ENCODE results near the gene TCF7.

TCF7 gene

DNA sequence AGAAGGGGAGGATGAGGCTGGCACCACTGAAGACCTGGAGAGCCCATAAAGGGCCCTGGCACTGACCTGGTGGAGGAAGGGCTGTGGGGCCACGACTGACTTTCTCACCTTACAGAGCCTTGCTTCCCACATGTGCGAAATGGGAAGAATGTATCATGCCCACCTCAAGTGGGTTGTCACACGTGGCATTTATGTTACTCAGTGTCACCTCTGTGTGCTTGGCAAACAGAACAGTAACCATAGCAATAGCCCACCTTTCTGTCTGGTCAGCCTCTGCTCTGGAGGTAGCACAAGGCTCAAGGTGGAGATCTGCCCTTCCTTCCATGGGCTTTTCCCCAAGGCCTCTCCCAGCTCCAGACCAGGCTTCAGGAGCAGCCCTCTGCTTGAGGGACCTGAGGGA is 16.7 kb downstream of the TCF7 start:
- DNase-seq (ENCODE audit: low read depth) = no peak

DNA sequence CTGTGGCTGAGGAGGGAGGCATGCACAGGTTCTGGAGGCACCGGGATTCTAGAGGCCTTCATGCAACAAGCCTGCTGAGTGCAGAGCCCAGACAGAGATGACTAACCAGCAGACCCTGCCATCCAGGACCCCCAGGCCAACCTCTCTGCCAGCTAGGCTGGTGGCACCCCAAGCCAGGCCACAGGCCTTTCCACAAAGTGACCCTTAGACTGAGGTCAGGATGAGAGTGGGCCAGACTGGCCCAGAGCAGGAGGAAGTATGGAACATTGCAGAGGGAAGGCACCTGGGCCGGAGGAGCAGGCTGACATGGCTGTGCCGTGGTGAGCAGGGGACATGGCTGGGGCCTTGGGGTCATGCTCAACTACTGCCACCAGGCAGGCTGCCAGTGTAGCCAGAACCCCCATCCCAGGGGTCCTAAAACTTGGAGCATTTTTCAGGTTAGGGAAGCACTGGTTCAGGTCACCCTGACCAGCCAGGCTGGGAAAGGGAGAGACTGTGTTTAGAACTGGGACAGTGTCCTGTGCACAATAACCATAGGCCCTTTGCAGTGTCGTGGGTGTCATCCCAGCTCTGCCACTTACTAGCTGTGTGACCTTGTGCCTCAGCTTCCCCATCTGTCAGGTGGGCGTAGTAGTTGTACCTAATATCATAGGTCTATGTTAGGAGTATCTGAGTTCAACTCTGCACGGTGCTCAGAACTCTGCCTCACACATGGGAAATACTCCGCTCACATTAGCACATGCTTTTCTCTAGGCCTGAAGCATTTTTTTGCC is 17.3 kb downstream of the TCF7 start:
- DNase-seq (ENCODE audit: low read depth) = no peak

DNA sequence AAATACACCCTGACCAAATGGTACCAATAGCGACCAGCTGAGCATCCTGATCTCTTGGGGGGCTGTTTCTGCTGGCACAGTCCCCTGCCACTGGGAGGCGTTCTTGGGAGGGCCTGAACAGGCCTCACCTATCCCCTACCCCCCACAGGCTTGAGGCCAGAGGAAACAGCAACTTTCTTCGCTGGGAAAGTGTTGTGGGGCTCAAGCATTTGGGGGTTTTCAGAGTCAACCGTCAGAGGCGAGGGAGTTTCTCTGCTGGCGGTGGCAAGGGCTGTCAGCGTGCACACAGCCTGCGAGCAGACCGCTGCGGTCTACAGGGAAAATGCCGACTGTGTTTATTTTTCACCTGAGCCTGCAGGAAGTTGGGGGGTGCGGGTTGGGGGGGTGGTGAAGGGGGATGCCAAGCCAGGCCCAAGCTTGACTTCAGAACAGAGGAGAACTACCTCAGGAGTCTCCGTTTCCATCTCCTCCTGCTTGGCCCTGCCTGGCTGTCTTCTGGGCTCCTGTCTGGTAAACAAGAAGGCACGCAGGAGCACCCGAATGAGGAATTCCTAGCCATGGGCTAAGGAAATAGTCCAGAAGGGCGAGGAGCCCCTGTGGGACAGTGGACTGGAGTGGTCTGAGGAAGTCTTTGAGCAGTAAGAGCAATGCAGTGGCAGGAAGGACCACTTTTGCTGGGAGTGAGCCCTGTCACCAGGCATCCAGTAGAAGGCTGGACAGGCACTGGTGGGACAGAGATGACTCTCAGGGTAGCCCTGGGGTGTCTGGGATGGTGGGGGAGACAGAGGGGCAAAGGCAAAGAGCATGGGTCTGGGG is 18.1 kb downstream of the TCF7 start:
- no peak for DNase-seq (ENCODE audit: low read depth)

DNA sequence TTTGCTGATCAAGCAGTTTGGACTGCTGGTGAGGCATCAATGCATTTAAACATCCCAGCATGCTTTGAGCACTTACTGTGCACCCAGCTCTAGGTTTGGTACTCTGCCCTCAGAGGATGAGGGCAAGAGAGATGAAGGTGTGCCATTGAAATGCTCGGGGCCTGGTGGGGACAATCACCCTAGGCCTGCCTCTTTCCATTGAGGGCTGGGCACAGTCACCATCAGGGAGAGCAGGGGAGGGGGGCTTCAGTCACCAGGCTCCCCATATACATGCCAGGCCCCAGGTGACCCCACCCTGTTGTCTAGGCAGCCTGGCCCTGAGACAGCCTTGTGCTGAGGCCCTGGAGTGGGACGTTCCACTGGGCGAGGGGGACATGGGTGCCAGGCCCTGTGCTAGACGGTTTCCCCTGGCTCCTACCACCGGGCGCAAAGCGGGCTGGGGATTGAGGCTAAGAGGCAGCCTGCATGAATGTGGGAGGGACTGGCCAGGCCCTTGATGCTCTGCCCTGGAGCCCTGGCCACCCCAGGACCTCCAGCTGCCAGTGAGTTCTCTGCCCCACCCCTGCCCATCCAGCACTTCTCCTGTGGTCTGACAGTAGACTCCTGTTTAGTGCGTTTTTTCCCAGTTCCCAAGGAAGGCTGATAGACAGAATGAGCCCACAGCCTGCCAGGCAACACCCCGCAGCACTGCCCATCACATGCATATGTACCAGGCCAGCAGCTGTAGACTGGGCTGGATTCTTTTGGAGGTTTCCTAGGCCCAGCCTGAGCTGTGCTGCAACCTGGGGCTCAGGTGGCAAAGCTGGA is 18.9 kb downstream of the TCF7 start:
- no peak for DNase-seq (ENCODE audit: low read depth)

DNA sequence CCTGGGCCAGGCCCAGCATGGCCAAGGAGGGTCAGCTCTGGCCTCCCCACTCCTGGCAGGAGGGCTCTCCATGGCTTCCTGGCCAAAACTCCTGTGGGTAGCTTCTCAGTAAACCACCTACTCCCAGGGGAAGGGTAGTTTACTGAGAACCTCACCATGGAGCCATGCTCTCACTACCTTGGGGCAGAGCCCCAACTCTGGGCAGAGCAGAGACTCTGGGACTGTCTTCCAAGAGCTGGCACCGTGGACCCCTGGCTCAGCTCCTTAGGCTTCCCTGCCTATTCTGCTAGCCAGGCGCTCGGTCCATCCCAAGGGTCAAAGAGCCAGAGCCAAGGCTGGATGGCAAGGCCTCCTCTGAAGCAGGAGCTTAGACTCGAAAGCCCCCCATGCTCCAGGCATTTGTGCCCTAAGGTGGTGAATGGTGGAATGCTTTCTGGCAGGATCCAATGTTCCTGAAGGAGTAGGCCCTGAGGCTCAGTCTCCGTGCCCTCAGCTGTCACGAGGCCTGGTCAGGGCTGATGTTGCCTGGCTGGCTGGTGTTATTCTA is 19.6 kb downstream of the TCF7 start:
- DNase-seq (ENCODE audit: low read depth) = no peak

DNA sequence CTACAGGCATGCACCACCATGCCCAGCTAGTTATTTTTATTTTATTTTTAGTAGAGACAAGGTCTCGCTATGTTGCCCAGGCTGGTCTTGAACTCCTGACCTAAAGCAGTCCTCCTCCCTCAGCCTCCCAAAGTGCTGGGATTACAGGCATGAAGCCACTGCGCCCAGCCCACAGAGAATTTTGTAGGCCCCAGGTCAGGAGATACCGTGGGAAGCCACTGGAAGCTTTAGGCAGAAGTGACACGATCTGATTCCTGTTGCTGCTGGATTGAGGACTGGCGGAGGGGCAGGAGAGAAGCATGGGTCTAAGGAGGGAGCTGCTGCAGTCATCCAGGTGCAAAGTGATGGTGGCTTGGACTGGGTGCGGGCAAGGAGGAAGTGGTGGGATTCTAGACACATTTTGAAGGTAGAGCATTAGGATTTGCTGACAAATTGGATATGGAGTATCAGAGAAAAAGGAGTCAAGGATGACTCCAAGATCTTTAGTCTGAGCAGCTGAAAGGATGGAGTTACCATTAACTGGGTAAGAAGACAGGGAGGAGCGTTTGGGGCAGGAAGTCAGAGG is 20.7 kb downstream of the TCF7 start:
- no peak for DNase-seq (ENCODE audit: low read depth)

DNA sequence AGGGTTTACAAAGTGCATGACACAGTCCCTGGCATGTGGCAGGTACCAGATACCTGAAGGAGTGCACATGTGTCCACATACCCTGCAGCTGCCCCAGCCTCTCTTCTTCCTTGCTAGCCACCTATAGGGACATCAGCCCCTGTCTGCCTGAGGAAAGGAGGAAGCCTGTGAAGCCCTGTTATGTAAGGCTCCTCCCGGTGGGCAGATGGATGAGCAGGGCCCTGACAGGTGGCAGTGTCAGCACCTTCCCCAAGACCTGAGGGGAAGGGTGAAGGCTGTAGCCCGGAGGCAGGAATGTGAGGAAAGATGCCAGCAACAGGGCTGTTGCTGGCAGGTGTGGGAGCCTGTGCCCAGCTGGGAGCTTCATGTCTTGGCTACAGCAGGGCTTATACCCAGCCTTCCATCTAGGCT is 21.7 kb downstream of the TCF7 start:
- no peak for DNase-seq (ENCODE audit: low read depth)

DNA sequence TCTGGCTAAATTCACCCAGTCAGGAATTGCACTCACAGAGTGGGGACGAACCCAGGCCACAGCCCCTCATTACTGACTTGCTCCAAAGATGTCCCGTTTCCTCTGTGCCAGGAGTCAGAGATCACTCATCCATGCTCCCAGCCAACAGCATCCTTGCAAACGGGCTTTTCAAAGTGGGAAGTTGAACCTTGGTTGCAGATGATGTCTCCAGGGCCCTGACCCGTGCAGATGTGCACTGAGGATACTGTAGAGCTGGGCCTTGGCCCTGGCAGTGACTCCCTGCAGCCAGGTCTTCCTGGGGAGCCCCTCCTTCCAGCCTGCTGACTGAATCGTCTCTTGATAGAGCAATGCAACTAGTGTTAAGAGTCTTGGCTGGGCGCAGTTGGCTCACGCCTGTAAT is 22.3 kb downstream of the TCF7 start:
- DNase-seq (ENCODE audit: low read depth) = no peak

DNA sequence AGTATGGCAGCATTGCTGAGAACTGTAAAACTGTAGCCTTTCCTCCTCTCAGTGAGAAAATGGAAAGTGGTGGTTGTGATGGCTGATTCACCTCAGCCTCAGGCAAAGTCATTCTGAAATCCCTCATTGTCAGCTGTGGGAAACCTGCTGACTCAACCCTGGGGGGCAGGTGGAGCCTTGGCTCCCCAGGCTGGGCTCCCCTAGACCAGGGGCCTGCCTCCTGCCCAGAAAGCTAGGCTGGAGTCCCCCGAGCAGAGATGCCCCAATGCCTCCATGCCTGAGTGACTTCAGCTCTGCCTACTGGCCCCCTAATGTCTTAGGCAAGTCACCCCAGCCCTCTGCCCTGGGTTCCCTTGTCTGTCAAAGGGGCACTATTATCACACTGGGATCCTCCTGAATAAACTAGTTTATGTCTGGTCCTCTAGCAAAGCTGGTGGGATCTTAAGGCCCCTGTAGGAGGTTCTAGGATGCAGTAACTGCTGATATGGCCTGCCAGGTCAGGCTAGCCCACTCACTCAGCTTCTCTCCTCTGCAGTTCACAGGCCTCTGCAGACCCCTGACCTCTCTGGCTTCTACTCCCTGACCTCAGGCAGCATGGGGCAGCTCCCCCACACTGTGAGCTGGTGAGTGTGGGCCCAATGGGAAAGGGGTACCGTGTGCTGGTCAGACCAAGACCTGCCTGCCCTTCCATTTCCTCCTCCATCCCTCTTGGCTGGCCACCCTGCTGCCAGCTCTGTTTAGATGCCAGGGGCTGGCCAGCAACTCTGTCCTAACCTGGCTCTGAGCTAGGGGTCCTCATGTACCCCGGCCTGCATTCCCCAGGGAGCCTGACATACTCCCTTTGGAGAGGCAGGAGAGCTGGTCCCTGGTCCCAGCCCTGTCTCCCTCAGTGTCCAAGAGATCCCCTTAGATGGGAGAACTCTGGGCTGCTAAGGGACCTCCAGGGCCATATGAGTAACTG is 24.2 kb downstream of the TCF7 start:
- no peak for DNase-seq (ENCODE audit: low read depth)

DNA sequence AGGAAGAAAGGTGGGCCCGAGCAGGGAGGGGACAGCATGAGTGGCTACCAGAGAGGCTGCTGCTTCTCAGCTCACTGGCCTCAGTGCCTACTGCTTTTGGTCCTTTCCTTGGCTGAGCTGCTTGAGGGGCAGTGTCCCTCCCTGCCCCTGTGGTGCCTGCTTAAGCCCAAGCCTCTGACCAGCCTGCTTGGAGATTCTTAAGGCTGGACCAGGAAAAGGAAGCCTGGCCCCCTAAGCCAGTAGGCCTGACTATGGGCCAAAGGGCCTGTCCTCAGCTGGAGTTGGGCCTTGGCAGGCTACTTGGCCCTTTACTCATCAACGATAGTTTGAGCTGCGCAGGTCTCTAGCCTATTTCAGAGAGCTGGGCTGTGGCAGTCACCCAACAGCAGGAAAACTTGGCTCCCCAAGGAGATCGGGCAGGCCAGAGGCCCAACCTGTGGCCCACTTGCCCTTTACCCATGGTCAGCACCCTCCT is 24.9 kb downstream of the TCF7 start:
- DNase-seq (ENCODE audit: low read depth) = no peak

DNA sequence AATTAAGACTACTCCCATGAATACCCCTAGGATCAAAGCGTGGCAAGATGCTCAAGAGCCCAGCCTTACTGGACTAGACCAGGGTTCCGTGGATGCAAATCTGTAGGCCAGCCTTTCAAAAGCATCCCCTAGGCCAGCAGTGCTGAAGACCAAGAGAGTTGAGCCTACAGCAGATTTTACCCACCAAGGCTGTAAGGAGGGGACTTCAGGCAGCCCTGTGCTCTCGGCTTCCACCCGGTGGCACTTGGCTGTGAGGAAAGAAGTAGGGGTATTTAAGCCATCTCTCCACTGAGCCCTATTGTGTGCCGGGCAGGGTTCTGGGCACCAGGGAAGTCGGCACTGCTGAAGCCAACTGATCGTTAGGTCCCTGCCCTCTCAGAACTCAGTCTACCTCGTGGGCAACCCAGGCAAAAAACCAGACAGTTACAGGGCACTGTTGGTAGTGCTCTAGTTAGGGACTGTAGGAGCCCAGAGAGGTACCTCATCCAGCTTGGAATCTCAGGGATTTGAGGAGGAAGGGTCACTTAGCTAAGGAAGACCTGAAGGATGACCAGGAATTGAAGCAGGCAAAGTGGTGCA is 25.5 kb downstream of the TCF7 start:
- no peak for DNase-seq (ENCODE audit: low read depth)

DNA sequence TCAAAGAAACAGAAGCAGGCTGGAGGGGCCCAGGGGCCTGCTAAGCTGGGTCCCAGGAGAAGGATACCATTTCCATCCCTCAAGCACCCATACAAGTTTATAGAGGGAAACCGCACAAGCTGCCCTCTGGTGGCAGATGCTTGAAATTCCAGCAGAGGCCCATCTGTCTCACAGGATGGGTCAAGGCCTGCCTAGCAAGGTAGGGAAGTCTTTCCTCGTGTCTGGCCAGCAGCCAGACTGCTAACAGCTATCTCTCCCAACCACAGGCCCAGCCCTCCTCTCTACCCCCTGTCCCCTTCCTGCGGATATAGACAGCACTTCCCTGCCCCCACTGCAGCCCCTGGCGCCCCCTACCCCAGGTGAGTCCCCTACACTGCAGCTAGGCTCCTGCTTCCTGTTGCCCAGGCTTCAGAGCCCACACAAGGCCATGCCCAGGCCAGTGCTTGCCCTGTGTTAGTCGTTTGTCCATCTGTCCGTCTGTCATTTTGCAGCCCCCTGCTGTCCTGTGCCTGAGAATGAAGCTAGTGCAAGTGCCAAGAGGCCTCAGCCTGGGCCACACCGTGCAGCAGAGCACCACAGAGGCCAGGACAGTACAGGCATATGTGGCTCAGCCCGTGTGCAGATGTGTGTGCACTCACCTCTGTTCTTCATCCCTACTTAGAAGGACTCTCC is 26.2 kb downstream of the TCF7 start:
- peak; percentile 47 for DNase-seq (ENCODE audit: low read depth)

DNA sequence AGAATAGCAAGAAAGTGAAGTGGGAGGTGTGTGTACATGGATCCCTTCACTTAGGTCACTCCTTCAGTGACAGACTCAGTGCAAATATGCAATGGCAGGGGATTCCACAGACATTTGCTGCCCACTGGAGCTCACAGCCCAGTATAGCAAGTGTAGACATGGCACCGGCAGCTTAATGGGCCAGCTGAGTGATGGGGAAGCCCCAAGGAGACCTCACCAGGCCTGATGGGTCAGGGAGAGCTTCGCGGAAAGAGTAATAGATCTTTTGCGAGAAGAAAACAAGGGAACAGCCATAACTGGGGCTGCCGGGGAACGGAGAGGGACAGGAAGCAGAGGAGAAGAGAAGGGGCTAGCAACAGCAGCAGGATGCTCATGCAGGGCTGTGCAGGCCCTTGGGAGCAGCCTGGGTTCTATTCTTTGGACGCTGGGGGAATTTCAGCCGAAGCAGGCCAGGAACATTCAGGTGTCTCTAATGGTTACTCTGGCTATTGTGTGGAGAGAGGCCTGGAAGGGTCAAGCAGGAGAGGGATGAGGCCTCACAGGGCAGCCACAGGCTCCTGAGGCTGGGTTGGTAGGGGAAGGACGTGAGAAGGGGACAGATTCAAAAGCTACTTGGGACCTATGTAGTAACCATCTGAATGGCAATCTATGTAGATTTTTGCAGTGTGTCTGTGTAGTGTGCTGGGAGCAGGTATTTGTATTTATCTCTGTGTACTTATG is 27.0 kb downstream of the TCF7 start:
- DNase-seq (ENCODE audit: low read depth) = no peak

DNA sequence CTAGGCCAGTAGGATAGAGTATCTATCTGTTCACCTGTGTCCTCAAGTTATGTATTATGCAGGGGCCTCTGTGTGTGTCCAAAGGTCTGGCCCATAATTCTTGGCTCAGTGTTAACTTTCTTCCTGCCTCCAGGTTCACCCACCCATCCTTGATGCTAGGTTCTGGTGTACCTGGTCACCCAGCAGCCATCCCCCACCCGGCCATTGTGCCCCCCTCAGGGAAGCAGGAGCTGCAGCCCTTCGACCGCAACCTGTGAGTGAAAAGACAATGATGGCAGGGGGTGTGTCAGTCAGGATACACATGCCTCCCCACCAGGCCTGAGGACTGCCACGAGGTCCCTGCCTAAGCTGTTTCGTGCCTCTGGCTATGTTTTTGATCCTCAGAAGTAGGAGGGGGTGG is 27.6 kb downstream of the TCF7 start:
- no peak for DNase-seq (ENCODE audit: low read depth)

DNA sequence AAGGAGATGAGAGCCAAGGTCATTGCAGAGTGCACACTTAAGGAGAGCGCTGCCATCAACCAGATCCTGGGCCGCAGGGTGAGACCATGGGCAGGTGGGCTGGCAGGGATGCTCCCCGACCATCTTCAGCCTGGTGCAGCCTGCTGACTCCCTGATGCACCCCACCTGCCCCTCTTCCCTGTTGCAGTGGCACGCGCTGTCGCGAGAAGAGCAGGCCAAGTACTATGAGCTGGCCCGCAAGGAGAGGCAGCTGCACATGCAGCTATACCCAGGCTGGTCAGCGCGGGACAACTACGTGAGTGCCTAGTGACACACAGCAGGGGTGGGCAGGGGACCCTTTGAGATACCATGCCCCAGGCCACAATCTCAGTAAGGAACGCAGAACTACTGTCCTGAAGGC is 28.3 kb downstream of the TCF7 start:
- no peak for DNase-seq (ENCODE audit: low read depth)

DNA sequence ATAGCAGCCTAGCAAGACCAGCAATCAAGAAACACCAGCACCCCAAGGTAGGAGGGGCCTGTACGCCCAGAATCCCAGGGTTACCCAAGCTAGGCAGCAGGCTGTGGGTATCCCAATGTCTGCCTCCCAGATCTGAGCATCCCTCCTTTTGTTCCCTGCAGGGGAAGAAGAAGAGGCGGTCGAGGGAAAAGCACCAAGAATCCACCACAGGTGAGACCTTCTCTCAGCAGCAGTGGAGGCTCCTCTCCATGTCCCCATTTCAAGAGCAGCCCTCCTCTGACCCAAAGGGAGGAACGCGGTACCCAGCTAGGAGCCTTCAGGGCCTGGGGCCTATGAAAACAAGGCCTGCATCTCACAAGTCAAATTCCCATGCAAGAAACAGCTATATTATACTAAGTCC is 28.9 kb downstream of the TCF7 start:
- DNase-seq (ENCODE audit: low read depth) = no peak

DNA sequence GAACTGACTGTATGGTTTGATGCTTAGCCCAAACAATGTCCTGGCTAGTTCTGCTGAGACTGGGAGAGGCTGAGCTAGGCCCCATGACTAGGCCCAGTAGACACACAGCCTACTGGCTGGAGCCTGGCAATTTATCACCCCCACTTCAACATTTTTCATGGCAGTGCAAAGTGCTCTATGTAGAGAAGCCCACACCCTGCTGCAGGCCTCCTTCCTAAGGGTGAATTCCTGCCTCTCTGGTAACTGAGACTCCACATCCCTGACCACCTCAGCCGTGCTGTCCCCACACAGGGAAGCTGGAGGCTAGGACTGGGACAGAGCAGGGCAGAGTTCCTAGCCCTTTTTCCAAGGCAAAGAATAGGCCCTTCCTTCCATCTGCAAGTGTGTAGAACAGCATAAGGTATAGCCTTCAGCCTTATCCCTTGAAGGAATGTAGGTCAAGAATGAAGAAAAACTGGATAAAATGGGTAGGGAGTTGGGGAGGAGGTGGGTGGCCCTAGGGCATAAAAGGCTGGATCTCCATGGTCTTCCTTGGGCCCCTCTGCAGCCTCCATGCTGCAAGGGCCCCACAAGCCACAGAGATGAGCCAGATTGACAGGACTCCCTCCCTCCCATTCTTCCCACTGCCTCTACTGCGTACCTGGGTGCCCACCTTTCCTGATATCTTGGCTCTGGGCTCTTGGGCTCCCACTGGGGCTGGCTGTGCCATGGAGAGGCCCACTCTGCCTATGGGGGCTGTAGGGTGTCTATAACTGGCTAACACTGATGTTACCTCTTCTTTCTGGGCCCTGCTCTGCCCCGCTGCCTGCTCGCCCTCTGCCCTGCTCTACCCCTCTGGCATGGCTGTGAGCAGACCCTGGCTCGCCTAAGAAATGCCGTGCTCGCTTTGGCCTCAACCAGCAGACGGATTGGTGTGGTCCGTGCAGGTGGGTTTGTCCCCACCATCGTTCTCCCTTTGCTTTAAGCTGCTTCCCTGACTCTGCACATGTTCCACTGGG is 29.8 kb downstream of the TCF7 start:
- DNase-seq (ENCODE audit: low read depth) = no peak

Measured in HS-5 (cell line).